Endodermal cell (in vitro differentiated cells): ENCODE measurements around the gene NPB. TPM values are rescaled to one million over a fixed set of nuclear protein-coding genes. Genes with fewer than 3 reads are reported as not detected.

Experiments
- DNase-seq: peaks from one replicate; pipeline ENCODE4 v3.0.0-alpha.2; 2017
- H3K27ac ChIP-seq: 2 replicates; pipeline ENCODE4 v1.5.1; 2013; ENCODE audit warnings: mild to moderate bottlenecking, low read depth, low read length, moderate library complexity
- H3K27me3 ChIP-seq: 2 replicates; pipeline ENCODE4 v1.6.1; 2013; ENCODE audit warnings: mild to moderate bottlenecking, low read length, moderate library complexity; ENCODE audit not compliant: insufficient read depth, control insufficient read depth, poor library complexity, severe bottlenecking
- H3K36me3 ChIP-seq: 2 replicates; pipeline ENCODE4 v1.7.0; 2013; ENCODE audit warnings: mild to moderate bottlenecking, low read length, moderate library complexity; ENCODE audit not compliant: control insufficient read depth, insufficient read depth
- H3K4me1 ChIP-seq: one replicate; pipeline ENCODE4 v1.7.0; 2013; ENCODE audit warnings: low read length; ENCODE audit not compliant: control insufficient read depth, insufficient read depth
- H3K4me3 ChIP-seq: 2 replicates; pipeline ENCODE4 v1.5.1; 2013; ENCODE audit warnings: mild to moderate bottlenecking, low read length, moderate library complexity
- H3K9ac ChIP-seq: 2 replicates; pipeline ENCODE4 v1.6.1; 2013; ENCODE audit warnings: mild to moderate bottlenecking, low read length, moderate library complexity; ENCODE audit not compliant: poor library complexity, severe bottlenecking; ENCODE audit errors: extremely low read depth
- H3K9me3 ChIP-seq: 2 replicates; pipeline ENCODE4 v1.6.1; 2013; ENCODE audit warnings: mild to moderate bottlenecking, low read length, moderate library complexity; ENCODE audit not compliant: control insufficient read depth
- H3K27ac Mint-ChIP-seq: 2 replicates; pipeline ENCODE4 v1.8.0; 2020; ENCODE audit warnings: mixed read lengths
- H3K27me3 Mint-ChIP-seq: 2 replicates; pipeline ENCODE4 v1.8.0; 2021; ENCODE audit warnings: mild to moderate bottlenecking, mixed read lengths; ENCODE audit not compliant: insufficient read depth
- H3K36me3 Mint-ChIP-seq: 2 replicates; pipeline ENCODE4 v1.8.0; 2020; ENCODE audit warnings: low read depth, mixed read lengths
- H3K4me1 Mint-ChIP-seq: 2 replicates; pipeline ENCODE4 v1.8.0; 2020; ENCODE audit warnings: mixed read lengths
- H3K4me3 Mint-ChIP-seq: 2 replicates; pipeline ENCODE4 v1.8.0; 2020; ENCODE audit warnings: mild to moderate bottlenecking, moderate library complexity, mixed read lengths
- H3K9me3 Mint-ChIP-seq: 2 replicates; pipeline ENCODE4 v1.8.0; 2020; ENCODE audit warnings: mild to moderate bottlenecking, mixed read lengths
- WGBS, 2 experiments: methylation state at CpG; one replicate each; pipeline versions ENCODE4 v1.1.5 to v1.1.7; 2013; ENCODE audit warnings: missing lambda C conversion rate in 2 of 2, mixed read lengths in 1 of 2; ENCODE audit not compliant: insufficient coverage in 1 of 2, insufficient read length in 1 of 2; 5-methylcytosine and 5-hydroxymethylcytosine counted together
- total RNA-seq, 2 donors: library from RNA; stranded (reverse); fragmentation: NEBNext Ultra II Directional in 1 of 2; extraction: Animal tissue kit (Norgen Biotek cat#: 25700) in 1 of 2; gene quantifications; 2 replicates in 1 of 2; 3 replicates in 1 of 2; pipeline ENCODE4 v1.2.1, GENCODE V29; 2021
- TF ChIP-seq, protein P1 (sequence below): fragments of 200-600 bp; sonication (generic); conservative IDR thresholded peaks from 2 replicates; pipeline ENCODE4 v1.5.0; 2021; ENCODE audit warnings: antibody characterized with exemption, mild to moderate bottlenecking

The NPB gene
- total RNA-seq, 2 donors from 2014 or later: 3.3 to 3.7 TPM

DNA sequence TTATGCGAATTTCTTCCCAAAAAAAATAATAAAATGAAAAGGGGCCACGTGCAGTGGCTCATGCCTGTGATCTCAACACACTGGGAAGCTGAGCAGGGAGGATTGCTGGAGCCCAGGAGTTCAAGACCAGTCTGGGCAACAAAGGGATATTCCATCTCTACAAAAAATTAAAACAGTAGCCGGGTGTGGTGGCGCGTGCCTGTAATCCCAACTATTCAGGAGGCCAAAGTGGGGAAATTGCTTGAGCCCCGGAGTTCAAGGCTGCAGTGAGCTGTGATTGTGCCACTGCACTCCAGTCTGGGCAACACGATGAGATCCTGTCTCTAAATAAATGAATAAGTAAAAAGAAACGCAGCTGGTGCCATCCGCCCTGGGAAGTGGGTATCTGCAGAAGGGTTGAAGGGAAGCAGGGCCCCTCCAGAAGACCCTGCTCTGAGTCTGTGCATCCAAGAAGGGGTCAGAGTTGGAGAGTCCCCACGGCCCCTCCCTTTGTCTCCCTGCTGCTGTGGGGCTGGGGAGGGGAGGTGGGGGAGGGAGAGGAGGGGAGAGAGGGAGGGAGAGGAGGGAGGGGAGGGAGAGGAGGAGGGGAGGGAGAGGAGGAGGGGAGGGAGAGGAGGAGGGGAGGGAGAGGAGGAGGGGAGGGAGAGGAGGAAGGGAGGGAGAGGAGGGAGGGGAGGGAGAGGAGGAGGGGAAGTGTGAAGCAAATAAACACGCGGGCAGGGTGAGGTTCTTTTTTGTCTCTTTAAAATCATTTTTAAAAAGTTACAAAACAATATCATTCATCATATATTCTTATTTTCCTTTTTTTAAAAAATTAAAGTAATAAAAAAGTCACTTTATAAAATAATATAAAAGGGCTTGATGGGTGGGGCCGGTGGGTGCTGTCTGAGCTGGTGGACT lies 50.0 kb downstream of the NPB start:
- no peak overlapping the region for H3K27ac Mint-ChIP-seq
- H3K4me3 Mint-ChIP-seq: no peak overlapping the region
- Histone ChIP-seq H3K4me1 (no peaks in the 10 kb centered on the region), H3K9me3 (no peaks in the 10 kb centered on the region), H3K4me3 (no peak overlapping the region), H3K27me3 (no peaks in the 10 kb centered on the region), H3K9ac (no peak overlapping the region), H3K27ac (no peak overlapping the region), H3K36me3 (no peaks in the 10 kb centered on the region)
- peaks cover 10% of the 10 kb centered on the region for H3K27me3 Mint-ChIP-seq
- H3K4me1 Mint-ChIP-seq: no peaks in the 10 kb centered on the region
- no peaks in the 10 kb centered on the region for H3K9me3 Mint-ChIP-seq
- TF ChIP-seq, protein P1, sequence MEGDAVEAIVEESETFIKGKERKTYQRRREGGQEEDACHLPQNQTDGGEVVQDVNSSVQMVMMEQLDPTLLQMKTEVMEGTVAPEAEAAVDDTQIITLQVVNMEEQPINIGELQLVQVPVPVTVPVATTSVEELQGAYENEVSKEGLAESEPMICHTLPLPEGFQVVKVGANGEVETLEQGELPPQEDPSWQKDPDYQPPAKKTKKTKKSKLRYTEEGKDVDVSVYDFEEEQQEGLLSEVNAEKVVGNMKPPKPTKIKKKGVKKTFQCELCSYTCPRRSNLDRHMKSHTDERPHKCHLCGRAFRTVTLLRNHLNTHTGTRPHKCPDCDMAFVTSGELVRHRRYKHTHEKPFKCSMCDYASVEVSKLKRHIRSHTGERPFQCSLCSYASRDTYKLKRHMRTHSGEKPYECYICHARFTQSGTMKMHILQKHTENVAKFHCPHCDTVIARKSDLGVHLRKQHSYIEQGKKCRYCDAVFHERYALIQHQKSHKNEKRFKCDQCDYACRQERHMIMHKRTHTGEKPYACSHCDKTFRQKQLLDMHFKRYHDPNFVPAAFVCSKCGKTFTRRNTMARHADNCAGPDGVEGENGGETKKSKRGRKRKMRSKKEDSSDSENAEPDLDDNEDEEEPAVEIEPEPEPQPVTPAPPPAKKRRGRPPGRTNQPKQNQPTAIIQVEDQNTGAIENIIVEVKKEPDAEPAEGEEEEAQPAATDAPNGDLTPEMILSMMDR: no peak
- peak; percentile 39 for DNase-seq
- 80 to 82% methylated on average over 9 to 10 of the region's 13 CpGs for WGBS, 2 experiments
- H3K36me3 Mint-ChIP-seq: no peaks in the 10 kb centered on the region

Other genes with a start within 250 kb of the NPB start
- 1 to 10 TPM; 3.2 to 4.3 TPM for gene PDE6G, start 245.7 kb upstream of the NPB start, total RNA-seq
- 10 to 100 TPM; 30.2 to 36.5 TPM for gene OXLD1, start 235.6 kb upstream of the NPB start, total RNA-seq
- 10 to 100 TPM; 35.8 to 44.2 TPM for gene CCDC137, start 235.5 kb upstream of the NPB start, total RNA-seq
- gene ARL16, start 218.4 kb upstream of the NPB start, total RNA-seq: 10 to 100 TPM; 41.2 to 47.8 TPM
- 100 to 1,000 TPM; 114 to 130 TPM for gene HGS, start 218.2 kb upstream of the NPB start, total RNA-seq
- 100 to 1,000 TPM in 1 of 2 donors, 10 to 100 TPM in 1; 99.4 to 105 TPM for gene MRPL12, start 198.9 kb upstream of the NPB start, total RNA-seq
- 10 to 100 TPM; 24.8 to 37.6 TPM for gene SLC25A10, start 190.0 kb upstream of the NPB start, total RNA-seq
- gene GCGR, start 98.1 kb upstream of the NPB start, total RNA-seq: 1 to 10 TPM in 1 of 2 donors, not detected in 1; 4.0 TPM
- gene MCRIP1, start 68.9 kb upstream of the NPB start, total RNA-seq: 100 to 1,000 TPM; 164 to 183 TPM
- not detected for gene PPP1R27, start 67.2 kb upstream of the NPB start, total RNA-seq
- 100 to 1,000 TPM; 493 to 535 TPM for gene P4HB, start 41.7 kb upstream of the NPB start, total RNA-seq
- gene ARHGDIA, start 30.9 kb upstream of the NPB start, total RNA-seq: 100 to 1,000 TPM; 240 to 254 TPM
- 100 to 1,000 TPM; 154 to 170 TPM for gene ALYREF, start 10.7 kb upstream of the NPB start, total RNA-seq
- gene ANAPC11, start 10.5 kb upstream of the NPB start, total RNA-seq: 100 to 1,000 TPM; 161 to 195 TPM
- 10 to 100 TPM; 66.8 to 70.9 TPM for gene PCYT2, start 9.2 kb downstream of the NPB start, total RNA-seq
- 10 to 100 TPM; 21.8 to 22.1 TPM for gene SIRT7, start 15.9 kb downstream of the NPB start, total RNA-seq
- gene MAFG, start 25.5 kb downstream of the NPB start, total RNA-seq: 10 to 100 TPM; 39.9 to 54.1 TPM
- 100 to 1,000 TPM; 104 to 107 TPM for gene PYCR1, start 35.1 kb downstream of the NPB start, total RNA-seq
- not detected for gene MYADML2, start 45.0 kb downstream of the NPB start, total RNA-seq
- gene NOTUM, start 58.9 kb downstream of the NPB start, total RNA-seq: 10 to 100 TPM; 12.5 to 26.3 TPM
- 10 to 100 TPM; 50.8 to 65.4 TPM for gene ASPSCR1, start 75.4 kb downstream of the NPB start, total RNA-seq
- 10 to 100 TPM; 80.0 to 85.0 TPM for gene CENPX, start 120.6 kb downstream of the NPB start, total RNA-seq
- 10 to 100 TPM; 35.1 to 38.9 TPM for gene LRRC45, start 121.1 kb downstream of the NPB start, total RNA-seq
- gene RAC3, start 129.4 kb downstream of the NPB start, total RNA-seq: 10 to 100 TPM; 45.7 to 53.9 TPM
- 10 to 100 TPM; 73.8 to 83.6 TPM for gene DCXR, start 135.5 kb downstream of the NPB start, total RNA-seq
- 10 to 100 TPM; 46.3 to 54.5 TPM for gene RFNG, start 149.6 kb downstream of the NPB start, total RNA-seq
- 100 to 1,000 TPM; 152 to 153 TPM for gene GPS1, start 149.7 kb downstream of the NPB start, total RNA-seq
- gene DUS1L, start 163.6 kb downstream of the NPB start, total RNA-seq: 100 to 1,000 TPM in 1 of 2 donors, 10 to 100 TPM in 1; 85.3 to 108 TPM
- gene FASN, start 196.0 kb downstream of the NPB start, total RNA-seq: 100 to 1,000 TPM; 371 to 498 TPM